Gastroesophageal sphincter (tissue), 4 donors: Measurements from ENCODE around the gene CD36. TPM values are rescaled to one million over a fixed set of nuclear protein-coding genes. Genes with fewer than 3 reads are reported as not detected.
A peak's percentile ranks its signal among the peaks of the same experiment; 100 is the strongest.

Experiments
- ATAC-seq: fragments of 150-250 bp; one replicate; pipeline ENCODE4 v1.9.1; 2016; ENCODE audit warnings: mild to moderate bottlenecking, moderate library complexity
- H3K27ac ChIP-seq, 4 donors: fragments of 200-600 bp; sonication (generic) in 3 of 4; 1 replicate in 3 of 4; 2 replicates in 1 of 4; pipeline ENCODE4 v1.5.1; 2016 to 2019
- H3K27me3 ChIP-seq: fragments of 200-600 bp; sonication (generic); one replicate; pipeline ENCODE4 v1.5.1; 2019
- H3K36me3 ChIP-seq, 2 donors: fragments of 200-600 bp; sonication (generic); one replicate each; pipeline ENCODE4 v1.5.1; 2019; ENCODE audit warnings: control low read depth in 1 of 2
- H3K4me1 ChIP-seq, 3 donors: fragments of 200-600 bp; sonication (generic); 1 replicate in 2 of 3; 2 replicates in 1 of 3; pipeline ENCODE4 v1.5.1; 2016 to 2019; ENCODE audit warnings: control low read depth in 2 of 3
- H3K4me3 ChIP-seq, 2 donors: fragments of 200-600 bp; sonication (generic); one replicate each; pipeline ENCODE4 v1.5.1; 2019; ENCODE audit warnings: mild to moderate bottlenecking in 1 of 2, moderate library complexity in 1 of 2
- H3K9me3 ChIP-seq, 3 donors: fragments of 200-600 bp; sonication (generic); one replicate each; pipeline ENCODE4 v1.5.1; 2017 to 2019; ENCODE audit warnings: control low read depth in 2 of 3
- EP300 ChIP-seq: sonication (generic); formaldehyde crosslinking; IDR thresholded peaks from one replicate; pipeline ENCODE4 v1.6.1; 2017; ENCODE audit warnings: antibody characterized with exemption, mild to moderate bottlenecking
- POLR2A ChIP-seq, 2 donors: fragments of 450-650 bp; IDR thresholded peaks; one replicate each; pipeline ENCODE4 v1.6.1; 2017; ENCODE audit warnings: antibody characterized with exemption in 2 of 2, mild to moderate bottlenecking in 2 of 2, moderate library complexity in 1 of 2
- POLR2AphosphoS5 ChIP-seq: sonication (generic); formaldehyde crosslinking; IDR thresholded peaks from one replicate; pipeline ENCODE4 v1.6.1; 2017; ENCODE audit warnings: antibody characterized with exemption
- WGBS, 2 donors: methylation state at CpG; one replicate each; pipeline ENCODE4 v1.1.5; 2018; ENCODE audit warnings: low coverage in 1 of 2; 5-methylcytosine and 5-hydroxymethylcytosine counted together
- small RNA-seq, 4 donors: library from RNA; depleted of rRNA; stranded (forward); fragments of <200 nt; gene quantifications; one replicate each; pipeline ENCODE3, GENCODE V24; 2016
- total RNA-seq, 4 donors: library from RNA; depleted of rRNA; stranded (reverse); fragments of >200 nt; gene quantifications; one replicate each; pipeline ENCODE4 v1.1.0, GENCODE V29; 2016
- TF ChIP-seq, protein P1 (sequence below), 4 experiments: fragments of 200-600 bp in 2 of 4; fragments of 450-650 bp in 2 of 4; sonication (generic) in 1 of 4; IDR thresholded peaks; one replicate each; pipeline ENCODE4 v1.5.1; 2017 to 2019; ENCODE audit warnings: antibody characterized with exemption in 4 of 4, mild to moderate bottlenecking in 2 of 4, moderate library complexity in 2 of 4

Gene CD36
- total RNA-seq, 4 donors from 2014 or later = 52.9 to 284 (median 81.2) TPM

DNA sequence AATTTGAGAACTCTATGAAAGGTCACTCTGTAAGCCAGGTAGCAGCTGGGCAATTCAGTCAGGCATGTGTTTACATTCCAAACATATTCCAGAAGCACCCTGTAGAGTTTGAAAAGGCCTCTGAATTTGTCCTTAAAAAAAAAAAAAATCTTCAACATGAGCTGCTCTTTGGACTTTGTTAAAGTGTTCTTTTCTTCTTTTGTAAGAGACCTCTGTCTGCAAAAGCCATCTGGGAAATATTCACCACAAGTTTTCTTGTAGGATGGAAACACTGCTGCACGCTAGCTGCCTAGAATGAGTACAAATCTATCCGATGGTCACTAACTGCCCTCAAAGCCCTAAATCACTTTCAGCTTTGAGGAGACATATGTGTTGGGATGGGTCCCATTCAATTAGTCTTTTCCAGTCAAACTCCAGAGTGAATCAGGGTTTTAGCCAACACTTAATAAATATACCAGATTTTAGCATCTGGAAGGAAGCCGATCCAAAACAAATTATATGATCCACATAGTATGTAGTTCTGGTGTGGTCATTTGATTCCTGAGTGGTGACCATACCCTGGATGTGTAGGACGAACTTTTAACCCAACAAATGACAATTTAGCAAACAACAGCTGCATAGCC lies 85.9 kb downstream of the CD36 start:
- H3K9me3 ChIP-seq = no peaks in the 10 kb centered on the region
- no peak for TF ChIP-seq POLR2A (IDR thresholded peaks at IDR 0.05)
- TF ChIP-seq EP300 = no peak
- peak; percentile 49 for TF ChIP-seq POLR2AphosphoS5
- H3K4me1 ChIP-seq = peaks cover 7 to 48% (median 11%) of the 10 kb centered on the region in 3 donors
- H3K27ac ChIP-seq = peak overlapping the region; percentile 65 to 82 (median 74)
- no peaks in the 10 kb centered on the region for H3K27me3 ChIP-seq
- 23 to 28% methylated on average over 3 to 4 of the region's 4 CpGs for WGBS, 2 donors
- H3K36me3 ChIP-seq = no peaks in the 10 kb centered on the region
- no peak for ATAC-seq
- H3K4me3 ChIP-seq = no peak overlapping the region

DNA sequence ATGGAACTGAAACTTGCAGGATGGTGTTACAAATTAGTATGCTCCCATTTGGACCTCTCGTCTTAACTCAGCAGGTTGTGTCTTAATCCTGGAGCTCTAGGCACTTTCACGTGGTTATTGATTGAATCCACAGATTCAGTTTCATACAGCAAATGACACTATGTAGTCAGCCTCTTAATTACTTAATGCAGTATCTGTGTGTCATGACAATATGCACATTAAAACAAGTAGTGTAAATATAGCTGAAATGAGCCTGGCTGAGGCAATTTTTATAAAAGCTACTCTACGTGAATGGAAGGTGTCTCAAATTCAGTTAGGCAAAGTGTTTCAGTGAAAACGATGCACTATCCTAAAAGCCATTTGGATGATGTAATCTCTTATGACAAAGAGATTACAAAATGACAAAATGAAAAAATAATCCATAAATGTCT lies 86.8 kb downstream of the CD36 start:
- no peaks in the 10 kb centered on the region for H3K27me3 ChIP-seq

More for the DNA sequence above, 86.8 kb downstream of the CD36 start:
- peaks cover 7 to 56% (median 11%) of the 10 kb centered on the region in 3 donors for H3K4me1 ChIP-seq
- peak overlapping the region in 2 of 4 donors; percentile 78 to 82 for H3K27ac ChIP-seq
- H3K4me3 ChIP-seq = no peak overlapping the region
- H3K9me3 ChIP-seq = no peaks in the 10 kb centered on the region
- TF ChIP-seq EP300 (no peak), POLR2AphosphoS5 (no peak), POLR2A (IDR thresholded peaks at IDR 0.05) (no peak)
- TF ChIP-seq, protein P1, sequence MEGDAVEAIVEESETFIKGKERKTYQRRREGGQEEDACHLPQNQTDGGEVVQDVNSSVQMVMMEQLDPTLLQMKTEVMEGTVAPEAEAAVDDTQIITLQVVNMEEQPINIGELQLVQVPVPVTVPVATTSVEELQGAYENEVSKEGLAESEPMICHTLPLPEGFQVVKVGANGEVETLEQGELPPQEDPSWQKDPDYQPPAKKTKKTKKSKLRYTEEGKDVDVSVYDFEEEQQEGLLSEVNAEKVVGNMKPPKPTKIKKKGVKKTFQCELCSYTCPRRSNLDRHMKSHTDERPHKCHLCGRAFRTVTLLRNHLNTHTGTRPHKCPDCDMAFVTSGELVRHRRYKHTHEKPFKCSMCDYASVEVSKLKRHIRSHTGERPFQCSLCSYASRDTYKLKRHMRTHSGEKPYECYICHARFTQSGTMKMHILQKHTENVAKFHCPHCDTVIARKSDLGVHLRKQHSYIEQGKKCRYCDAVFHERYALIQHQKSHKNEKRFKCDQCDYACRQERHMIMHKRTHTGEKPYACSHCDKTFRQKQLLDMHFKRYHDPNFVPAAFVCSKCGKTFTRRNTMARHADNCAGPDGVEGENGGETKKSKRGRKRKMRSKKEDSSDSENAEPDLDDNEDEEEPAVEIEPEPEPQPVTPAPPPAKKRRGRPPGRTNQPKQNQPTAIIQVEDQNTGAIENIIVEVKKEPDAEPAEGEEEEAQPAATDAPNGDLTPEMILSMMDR (IDR thresholded peaks at IDR 0.05) = no peak
- ATAC-seq = no peak
- H3K36me3 ChIP-seq = no peaks in the 10 kb centered on the region
- WGBS, 2 donors = 48 to 69% methylated on average over 3 to 4 of the region's 4 CpGs

Small RNA genes within 50 kb of the gene (small RNA-seq; reads per million reads assigned to genes)
- 0 reads per million in 4 donors for gene AC073850.1

Other genes with a start within 250 kb of the CD36 start
- not detected for gene GNAT3, start 126.6 kb upstream of the CD36 start, total RNA-seq